ENCODE results near the gene GMEB2. TPM values are rescaled to one million over a fixed set of nuclear protein-coding genes. Genes with fewer than 3 reads are reported as not detected.
"Not testable (repeated sequence)": the region's sequence is repeated elsewhere in the genome, so short reads cannot be mapped to it uniquely, and the experiment has no call there.

The GMEB2 gene
- total RNA-seq, 2 experiments from 2014 or later = 13.8 to 14.6 TPM

DNA sequence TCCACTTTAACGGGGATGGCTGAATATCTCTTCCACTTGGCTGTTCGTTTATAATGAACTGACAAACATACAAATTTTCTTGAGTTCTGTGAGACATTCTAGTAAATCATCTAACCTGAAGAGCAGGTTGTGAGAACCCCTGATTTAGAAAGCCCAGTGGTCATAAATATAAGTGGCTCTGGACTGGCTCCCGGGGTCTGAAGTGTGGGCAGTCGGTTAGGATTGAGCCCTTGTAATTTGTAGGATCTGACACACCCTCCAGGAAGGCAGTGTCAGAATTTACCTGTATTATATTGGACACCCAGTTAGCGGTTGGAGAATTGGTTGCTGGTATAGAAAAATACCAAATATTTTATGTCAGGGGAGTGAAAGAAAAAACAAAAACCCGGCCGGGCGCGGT is 6.8 kb upstream of the GMEB2 start:
- Mint-ChIP-seq H3K9me3 (peaks cover 1% of the 10 kb centered on the region), H3K36me3 (peaks cover 18% of the 10 kb centered on the region), H3K27me3 (no peaks in the 10 kb centered on the region), H3K27ac (peak overlapping the region; percentile 39), H3K4me3 (no peak overlapping the region), H3K4me1 (peaks cover 65% of the 10 kb centered on the region)
- DNase-seq = no peak

DNA sequence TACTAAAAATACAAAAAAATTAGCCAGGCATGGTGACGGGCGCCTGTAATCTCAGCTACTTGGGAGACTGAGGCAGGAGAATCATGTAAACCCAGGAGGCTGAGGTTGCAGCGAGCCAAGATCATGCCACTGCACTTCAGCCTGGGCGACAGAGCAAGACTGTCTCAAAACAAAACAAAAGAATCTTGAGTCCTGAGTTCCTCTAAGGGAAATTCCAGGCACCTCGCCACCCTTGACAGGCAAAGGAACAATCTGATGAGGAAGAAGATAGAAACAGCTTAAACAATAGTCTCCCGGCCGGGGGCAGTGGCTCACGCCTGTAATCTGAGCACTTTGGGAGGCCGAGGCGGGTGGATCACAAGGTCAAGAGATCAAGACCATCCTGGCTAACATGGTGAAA is 4.5 kb upstream of the GMEB2 start:
- Mint-ChIP-seq H3K27ac (peak overlapping the region; percentile 39), H3K4me1 (peaks cover 53% of the 10 kb centered on the region), H3K36me3 (peaks cover 22% of the 10 kb centered on the region)
- not testable (repeated sequence) for H3K9me3 Mint-ChIP-seq, H3K4me3 Mint-ChIP-seq, H3K27me3 Mint-ChIP-seq, DNase-seq

DNA sequence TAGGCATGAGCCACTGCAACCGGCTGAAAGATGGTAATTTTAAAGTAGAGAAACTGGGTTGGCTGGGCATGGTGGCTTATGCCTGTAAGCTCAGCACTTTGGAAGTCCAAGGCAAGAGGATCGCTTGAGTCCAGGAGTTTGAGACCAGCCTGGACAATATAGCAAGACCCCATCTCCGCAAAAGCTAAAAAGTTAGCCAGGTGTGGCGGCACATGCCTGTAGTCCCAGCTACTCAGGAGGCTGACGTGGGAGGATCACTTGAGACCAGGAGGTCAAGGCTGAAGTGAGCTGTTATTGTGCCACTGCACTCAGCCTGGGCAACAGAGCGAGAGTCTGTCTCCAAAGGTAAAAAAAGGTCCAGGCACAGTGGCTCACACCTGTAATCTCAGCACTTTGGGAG is 4.1 kb upstream of the GMEB2 start:
- not testable (repeated sequence) for H3K4me3 Mint-ChIP-seq, DNase-seq, H3K9me3 Mint-ChIP-seq, H3K27me3 Mint-ChIP-seq
- H3K36me3 Mint-ChIP-seq = peaks cover 22% of the 10 kb centered on the region
- peak overlapping the region; percentile 39 for H3K27ac Mint-ChIP-seq
- peaks cover 52% of the 10 kb centered on the region for H3K4me1 Mint-ChIP-seq

DNA sequence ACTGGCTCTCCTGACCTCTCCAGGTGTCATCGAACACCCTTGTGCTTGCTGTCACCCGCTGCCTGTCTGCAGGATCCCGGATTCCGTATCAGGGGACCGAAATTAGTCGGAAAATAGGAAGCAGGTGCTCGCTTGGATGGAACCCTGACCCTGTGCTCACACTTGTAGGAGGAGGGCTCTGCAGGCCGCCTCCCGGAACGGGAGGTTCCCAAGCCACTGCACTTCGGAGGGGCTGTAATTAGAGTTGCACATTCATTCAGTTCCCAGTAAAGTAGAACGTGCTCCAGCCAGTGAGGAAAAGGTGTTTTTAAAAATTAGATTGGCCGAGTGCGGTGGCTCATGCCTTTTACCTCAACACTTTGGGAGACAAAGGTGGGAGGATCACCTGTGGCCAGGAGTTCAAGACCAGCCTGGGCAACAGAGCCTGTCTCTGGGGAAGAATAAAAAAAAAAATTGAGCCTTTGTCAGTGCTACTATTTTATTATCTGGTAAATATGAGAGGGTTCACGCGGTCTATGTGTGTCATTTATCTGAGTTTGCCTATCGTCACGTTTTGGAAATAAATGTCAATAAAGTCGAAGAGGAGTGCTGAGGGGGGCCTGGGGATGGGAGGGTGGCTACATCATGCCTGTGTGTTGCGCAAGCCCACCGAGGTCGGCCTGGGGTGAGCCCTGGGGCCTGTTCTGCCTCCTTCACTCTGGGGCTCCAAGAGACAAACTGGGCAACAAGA is 1.5 kb upstream of the GMEB2 start:
- peaks cover 39% of the 10 kb centered on the region for H3K4me1 Mint-ChIP-seq
- no peaks in the 10 kb centered on the region for H3K27me3 Mint-ChIP-seq
- peaks cover 25% of the 10 kb centered on the region for H3K36me3 Mint-ChIP-seq
- peak overlapping the region; percentile 96 for H3K4me3 Mint-ChIP-seq
- H3K9me3 Mint-ChIP-seq = no peaks in the 10 kb centered on the region
- H3K27ac Mint-ChIP-seq = peak overlapping the region; percentile 93
- DNase-seq = peak; percentile 76

DNA sequence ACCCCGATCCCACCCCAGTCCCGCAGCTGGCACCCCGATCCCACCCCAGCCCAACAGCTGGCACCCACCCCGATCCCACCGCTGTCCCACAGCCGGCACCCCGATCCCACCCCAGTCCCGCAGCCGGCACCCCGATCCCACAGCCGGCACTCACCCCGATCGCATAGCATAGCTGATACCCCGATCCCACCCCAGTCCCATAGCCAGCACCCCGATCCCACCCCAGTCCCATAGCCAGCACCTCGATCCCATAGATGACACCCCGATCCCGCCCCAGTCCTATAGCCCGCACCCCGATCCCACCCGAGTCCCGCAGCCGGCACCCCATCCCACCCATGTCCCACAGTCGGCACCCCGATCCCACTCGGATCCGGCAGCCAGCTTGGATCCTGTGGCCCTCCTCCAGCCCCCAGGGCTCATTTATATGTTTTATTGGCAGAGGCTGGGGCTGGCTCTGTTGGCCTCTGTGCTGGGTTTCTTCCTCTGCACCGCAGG is 897 bp upstream of the GMEB2 start:
- Mint-ChIP-seq H3K4me1 (peaks cover 36% of the 10 kb centered on the region), H3K9me3 (no peaks in the 10 kb centered on the region), H3K27ac (peak overlapping the region; percentile 93), H3K27me3 (no peaks in the 10 kb centered on the region), H3K4me3 (peak overlapping the region; percentile 96), H3K36me3 (peaks cover 27% of the 10 kb centered on the region)
- DNase-seq = no peak

DNA sequence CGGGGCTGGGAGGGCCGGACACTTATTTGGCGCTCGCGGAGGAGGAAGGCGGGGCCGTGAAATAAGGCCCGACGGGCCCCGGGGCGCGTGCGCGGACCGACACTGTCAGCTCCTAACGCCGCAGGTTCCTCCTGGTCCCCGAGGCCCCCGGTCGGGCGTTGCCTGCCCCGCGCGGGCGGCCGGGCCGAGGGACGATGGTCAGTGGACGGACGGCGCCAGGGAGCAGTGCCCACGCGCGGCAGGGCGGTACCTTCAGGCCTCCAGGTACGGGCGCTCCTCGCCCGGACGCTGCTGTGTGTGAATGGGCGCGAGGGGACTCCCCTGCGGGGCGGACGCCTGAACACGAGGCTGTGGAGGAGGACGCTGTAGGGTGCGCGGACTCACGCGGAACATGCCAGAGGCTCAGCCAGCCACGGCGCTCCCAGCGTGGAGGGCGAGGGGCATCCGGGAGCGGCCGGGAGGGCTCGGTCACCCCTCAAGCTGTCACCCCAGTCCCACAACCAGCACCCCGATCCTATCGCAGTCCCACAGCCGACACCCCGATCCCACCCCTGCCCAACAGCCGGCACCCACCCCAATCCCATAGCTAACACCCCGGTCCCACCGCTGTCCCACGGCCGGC is 339 bp upstream of the GMEB2 start:
- H3K4me1 Mint-ChIP-seq = peaks cover 39% of the 10 kb centered on the region
- H3K36me3 Mint-ChIP-seq = peaks cover 27% of the 10 kb centered on the region
- DNase-seq = peak; percentile 96

DNA sequence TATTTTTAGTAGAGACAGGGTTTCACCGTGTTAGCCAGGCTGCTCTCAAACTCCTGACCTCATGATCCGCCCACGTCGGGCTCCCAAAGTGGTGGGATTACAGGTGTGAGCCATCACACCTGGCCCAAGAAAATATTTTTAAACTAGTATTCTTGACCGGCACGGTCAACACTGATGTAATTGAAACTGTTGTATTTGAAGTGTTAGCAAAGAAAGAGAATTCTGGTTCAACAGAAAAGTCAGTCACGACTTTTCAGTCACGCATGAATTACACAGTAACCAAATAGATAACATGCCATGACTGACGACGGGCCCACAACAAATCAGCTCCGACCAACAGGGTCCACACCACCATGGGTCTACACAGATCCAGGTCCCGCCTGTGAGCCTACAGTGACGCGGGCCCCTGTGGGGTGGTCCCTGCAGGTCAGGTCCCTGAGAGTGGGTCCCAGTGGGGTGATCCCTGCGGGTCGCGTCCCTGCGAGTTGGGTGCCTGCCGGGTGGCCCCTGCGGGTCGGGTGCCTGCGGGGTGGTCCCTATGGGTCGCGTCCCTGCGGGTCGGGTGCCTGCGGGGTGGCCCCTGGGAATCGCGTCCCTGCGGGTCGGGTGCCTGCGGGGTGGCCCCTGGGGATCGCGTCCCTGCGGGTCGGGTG is 1.0 kb downstream of the GMEB2 start:
- peaks cover 34% of the 10 kb centered on the region for H3K4me1 Mint-ChIP-seq
- H3K4me3 Mint-ChIP-seq = peak overlapping the region; percentile 84
- H3K27ac Mint-ChIP-seq = peak overlapping the region; percentile 93
- H3K27me3 Mint-ChIP-seq = no peaks in the 10 kb centered on the region
- DNase-seq = peak; percentile 37
- H3K9me3 Mint-ChIP-seq = no peaks in the 10 kb centered on the region
- peaks cover 24% of the 10 kb centered on the region for H3K36me3 Mint-ChIP-seq

More for the DNA sequence above, 339 bp upstream of the GMEB2 start:
- Mint-ChIP-seq H3K27me3 (no peaks in the 10 kb centered on the region), H3K9me3 (no peaks in the 10 kb centered on the region), H3K4me3 (peak overlapping the region; percentile 96), H3K27ac (peak overlapping the region; percentile 93)

DNA sequence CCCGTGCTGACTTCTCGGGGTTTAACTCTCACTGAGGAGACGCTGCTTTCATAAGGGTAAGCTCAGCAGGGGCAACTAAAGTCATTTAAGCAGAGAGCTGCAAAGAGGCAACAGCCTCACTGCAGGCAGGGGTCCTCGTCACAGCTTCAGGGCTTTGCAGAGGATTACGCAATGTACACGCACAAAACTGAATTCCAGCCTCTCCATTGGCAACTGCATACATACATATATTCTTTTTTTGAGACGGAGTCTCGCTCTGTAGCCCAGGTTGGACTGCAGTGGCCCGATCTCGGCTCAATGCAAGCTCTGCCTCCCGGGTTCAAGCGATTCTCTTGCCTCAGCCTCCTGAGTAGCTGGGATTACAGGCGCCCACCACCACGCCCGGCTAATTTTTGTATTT is 2.4 kb downstream of the GMEB2 start:
- H3K27ac Mint-ChIP-seq = no peak overlapping the region
- DNase-seq = no peak
- H3K36me3 Mint-ChIP-seq = peaks cover 17% of the 10 kb centered on the region
- no peaks in the 10 kb centered on the region for H3K27me3 Mint-ChIP-seq
- no peaks in the 10 kb centered on the region for H3K9me3 Mint-ChIP-seq
- no peak overlapping the region for H3K4me3 Mint-ChIP-seq
- H3K4me1 Mint-ChIP-seq = peaks cover 26% of the 10 kb centered on the region

DNA sequence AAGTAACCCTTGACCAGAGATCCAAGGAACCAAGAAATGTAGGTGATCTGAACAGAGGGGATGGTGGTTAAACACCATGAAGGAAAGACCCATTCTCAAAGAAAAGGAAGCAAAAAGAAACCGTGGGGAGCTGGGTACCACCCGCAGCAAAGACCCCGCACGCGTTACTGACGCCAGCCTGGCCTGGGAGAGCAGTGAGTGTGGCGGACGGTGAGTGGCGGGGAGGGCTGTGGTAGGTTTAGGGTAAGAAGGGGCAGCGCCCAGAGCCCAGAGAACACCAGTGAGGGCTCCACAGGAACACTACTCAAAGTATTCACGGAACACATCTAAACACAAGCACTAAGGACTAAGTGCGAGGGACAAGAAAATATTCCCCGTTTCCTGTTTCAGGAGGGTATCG is 4.2 kb downstream of the GMEB2 start:
- Mint-ChIP-seq H3K4me1 (peaks cover 15% of the 10 kb centered on the region), H3K4me3 (no peak overlapping the region), H3K9me3 (no peaks in the 10 kb centered on the region), H3K36me3 (peaks cover 5% of the 10 kb centered on the region), H3K27ac (no peak overlapping the region), H3K27me3 (no peaks in the 10 kb centered on the region)
- no peak for DNase-seq

DNA sequence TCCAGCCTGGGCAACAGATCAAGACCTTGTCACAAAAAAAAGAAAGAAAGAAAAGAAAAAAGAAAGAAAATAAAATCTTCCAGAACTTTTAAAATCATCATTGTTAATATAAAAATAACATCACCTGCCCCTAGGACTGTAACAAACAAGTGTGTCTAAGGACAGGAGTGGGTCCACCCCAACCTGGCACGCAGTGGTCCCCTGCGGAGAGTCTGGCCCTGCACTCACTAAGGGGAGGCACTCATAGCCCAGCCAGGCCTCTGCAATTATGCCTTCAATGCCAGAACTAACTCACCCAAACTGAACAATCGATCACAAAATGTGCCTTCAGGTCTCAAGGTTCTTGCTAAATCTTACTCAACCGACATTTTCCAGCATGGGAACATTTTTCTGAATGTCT is 4.8 kb downstream of the GMEB2 start:
- no peak for DNase-seq
- Mint-ChIP-seq H3K4me1 (peaks cover 15% of the 10 kb centered on the region), H3K9me3 (no peaks in the 10 kb centered on the region), H3K27ac (no peak overlapping the region), H3K4me3 (no peak overlapping the region), H3K27me3 (no peaks in the 10 kb centered on the region), H3K36me3 (peaks cover 5% of the 10 kb centered on the region)

DNA sequence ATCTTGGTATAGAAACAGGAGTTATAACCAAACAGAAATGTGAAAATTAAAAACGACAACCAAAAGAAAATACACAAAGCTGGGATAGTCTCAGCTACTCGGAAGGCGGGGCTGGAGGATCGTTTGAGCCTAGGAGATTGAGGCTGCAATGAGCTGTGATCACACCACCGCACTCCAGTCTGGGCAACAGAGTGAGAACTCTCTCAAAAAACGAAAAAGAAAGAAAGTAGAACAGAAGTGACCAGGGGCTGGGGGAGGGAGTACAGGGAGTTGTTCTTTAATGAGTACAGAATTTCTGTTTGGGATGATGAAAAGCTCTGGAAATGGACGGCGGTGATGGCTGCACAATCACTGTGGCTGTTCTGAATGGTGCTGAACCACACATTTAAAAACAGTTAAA is 5.9 kb downstream of the GMEB2 start:
- Mint-ChIP-seq H3K9me3 (no peaks in the 10 kb centered on the region), H3K27me3 (no peaks in the 10 kb centered on the region), H3K36me3 (peaks cover 5% of the 10 kb centered on the region), H3K27ac (peak overlapping the region; percentile 13), H3K4me3 (no peak overlapping the region), H3K4me1 (peaks cover 15% of the 10 kb centered on the region)
- DNase-seq = no peak

DNA sequence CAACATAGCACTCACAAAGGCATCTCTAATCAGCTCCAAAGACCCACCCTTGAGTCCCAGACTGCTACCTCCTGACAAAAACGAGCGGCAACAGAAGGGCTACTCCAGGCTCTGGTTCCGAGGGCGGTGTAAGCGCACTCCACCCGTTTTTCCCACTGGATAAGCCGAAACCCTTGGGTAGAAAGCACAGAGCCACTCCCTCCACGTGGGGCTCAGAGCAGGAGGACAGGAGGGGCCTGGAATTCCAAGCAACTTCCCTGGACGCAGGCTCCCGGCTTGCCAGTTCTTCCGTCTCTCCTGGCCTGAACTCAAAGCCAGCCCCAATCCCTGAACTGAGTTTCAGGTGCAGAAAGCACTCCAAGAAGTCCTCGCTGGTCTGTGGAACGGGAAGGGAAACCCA is 7.4 kb downstream of the GMEB2 start:
- H3K27me3 Mint-ChIP-seq = no peaks in the 10 kb centered on the region
- no peak overlapping the region for H3K4me3 Mint-ChIP-seq
- H3K27ac Mint-ChIP-seq = no peak overlapping the region
- peaks cover 1% of the 10 kb centered on the region for H3K36me3 Mint-ChIP-seq
- peaks cover 13% of the 10 kb centered on the region for H3K4me1 Mint-ChIP-seq
- H3K9me3 Mint-ChIP-seq = no peaks in the 10 kb centered on the region
- DNase-seq = no peak

DNA sequence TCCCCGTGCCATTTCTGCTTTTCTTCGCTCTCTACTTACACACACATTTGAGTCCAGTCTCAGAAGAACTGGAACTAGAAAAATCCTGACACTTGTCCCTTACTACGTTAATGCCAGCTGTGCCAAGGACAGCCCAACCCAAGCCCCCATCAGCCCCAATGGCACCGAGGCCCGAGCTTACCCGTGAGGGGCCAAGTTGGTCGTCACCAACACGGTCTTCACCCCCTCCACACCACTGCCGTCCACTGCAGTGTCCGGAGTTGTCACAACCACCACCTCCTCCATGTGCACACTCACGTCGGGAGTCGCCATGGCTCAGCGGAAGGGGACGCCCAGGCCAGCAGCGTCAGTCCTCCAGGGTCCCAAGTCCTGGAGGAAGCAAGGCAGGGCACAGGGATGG is 7.8 kb downstream of the GMEB2 start:
- no peaks in the 10 kb centered on the region for H3K9me3 Mint-ChIP-seq
- peaks cover 1% of the 10 kb centered on the region for H3K36me3 Mint-ChIP-seq
- H3K4me1 Mint-ChIP-seq = peaks cover 12% of the 10 kb centered on the region
- H3K27me3 Mint-ChIP-seq = no peaks in the 10 kb centered on the region
- DNase-seq = no peak
- H3K4me3 Mint-ChIP-seq = no peak overlapping the region
- no peak overlapping the region for H3K27ac Mint-ChIP-seq

DNA sequence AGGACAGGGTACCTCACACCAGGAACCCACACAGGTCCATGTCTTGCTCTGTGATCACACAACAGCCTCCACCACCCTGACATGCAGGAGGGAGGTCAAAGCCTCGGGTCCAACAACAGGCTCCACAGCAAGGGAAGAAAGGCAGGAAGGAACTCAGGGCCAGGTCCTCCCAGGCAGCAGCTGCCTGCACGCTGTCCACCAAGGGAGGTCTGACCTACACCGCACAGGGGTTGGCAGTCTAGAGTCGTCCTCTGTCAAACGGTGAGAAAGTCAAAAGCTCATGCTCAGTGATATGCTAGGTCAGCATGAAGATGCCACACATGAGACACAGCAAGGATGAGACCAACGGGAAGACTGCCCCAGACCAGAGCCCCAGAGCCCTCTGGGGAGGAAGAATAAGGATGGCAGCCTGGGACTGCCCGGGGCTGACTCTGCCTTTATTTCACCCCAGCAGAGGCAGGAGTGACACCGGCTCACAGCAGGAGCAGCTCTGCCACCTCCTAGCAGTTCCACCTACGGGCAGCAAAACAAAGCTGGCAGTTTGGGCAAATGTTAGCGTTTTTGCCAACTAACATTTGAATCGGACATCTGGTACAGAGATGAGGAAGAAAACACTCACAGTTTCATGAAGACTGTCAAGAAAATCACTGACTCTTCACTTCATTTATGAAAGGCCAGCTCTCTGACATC is 8.5 kb downstream of the GMEB2 start:
- Mint-ChIP-seq H3K9me3 (no peaks in the 10 kb centered on the region), H3K27ac (no peak overlapping the region), H3K36me3 (peaks cover 1% of the 10 kb centered on the region), H3K4me1 (peaks cover 12% of the 10 kb centered on the region), H3K4me3 (no peak overlapping the region), H3K27me3 (no peaks in the 10 kb centered on the region)
- no peak for DNase-seq

DNA sequence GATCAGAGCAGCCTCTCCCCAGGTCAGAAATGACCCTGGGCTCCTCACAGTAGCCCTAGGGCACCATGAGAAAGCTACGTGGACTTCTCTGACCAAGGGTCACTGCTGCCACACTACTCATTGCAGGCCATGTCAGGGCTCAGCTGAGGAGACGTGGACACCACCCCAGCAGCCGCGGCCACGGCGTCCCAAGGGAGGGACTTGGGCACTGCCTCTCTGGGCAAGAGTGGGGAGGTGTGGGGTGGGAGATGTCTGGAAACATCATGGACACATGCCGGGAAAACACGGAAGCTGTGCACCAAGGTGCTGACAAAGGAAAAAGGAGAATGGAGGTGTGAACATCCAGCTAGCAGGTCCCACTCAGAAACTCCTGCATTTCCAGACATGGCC is 9.0 kb downstream of the GMEB2 start:
- no peak for DNase-seq
- no peak overlapping the region for H3K27ac Mint-ChIP-seq
- peaks cover under 1% of the 10 kb centered on the region for H3K36me3 Mint-ChIP-seq
- H3K9me3 Mint-ChIP-seq = no peaks in the 10 kb centered on the region
- no peaks in the 10 kb centered on the region for H3K27me3 Mint-ChIP-seq
- H3K4me3 Mint-ChIP-seq = no peak overlapping the region
- peaks cover 12% of the 10 kb centered on the region for H3K4me1 Mint-ChIP-seq
